K562 (cell line): ENCODE results near the gene BANK1. TPM values are rescaled to one million over a fixed set of nuclear protein-coding genes. Genes with fewer than 3 reads are reported as not detected.

Source experiments
- ATAC-seq: fragments of 200-7000 bp; cut with Tn5 transposase; 3 replicates; pipeline ENCODE4 v1.9.1; 2020; ENCODE audit warnings: moderate library complexity
- BruUV-seq: library from RNA; stranded (reverse); fragments of 400-500 nt; replicated peaks from 2 replicates; lab custom pipeline; 2021; lab: Mats Ljungman, UMichigan
- CTCF ChIA-PET: fragments of 300-600 bp; formaldehyde crosslinking; extraction: SDS; loops from one replicate; lab custom pipeline; 2021; ENCODE audit warnings: low intra/inter-chr PET ratio; lab: Yijun Ruan, JAX
- POLR2A ChIA-PET: fragments of 300-600, 350-650 bp; sonication (Branson Sonifier 250); formaldehyde crosslinking; extraction: SDS; loops from one replicate; lab custom pipeline; 2021; ENCODE audit warnings: antibody characterized with exemption, inconsistent platforms; lab: Yijun Ruan, JAX
- DNase-seq, 4 experiments: peaks; one replicate each; pipeline versions ENCODE4 v3.0.0 to v3.0.0-alpha.2; 2011 to 2018; ENCODE audit warnings: low spot score in 3 of 4, mixed read lengths in 3 of 4; ENCODE audit errors: extremely low read depth in 1 of 4
- FAIRE-seq: peaks from 2 replicates; lab custom pipeline; 2011; peaks lifted over from hg19 to GRCh38; lab: Jason Lieb, UNC
- H2AFZ ChIP-seq: 2 replicates; pipeline ENCODE4 v1.6.0; 2011; ENCODE audit warnings: low read depth, low read length, control low read depth, inconsistent platforms
- H3K27ac ChIP-seq: fragments of 200-600 bp; 3 replicates; pipeline ENCODE4 v1.8.0; 2011; ENCODE audit warnings: low read depth, mild to moderate bottlenecking, control low read depth, inconsistent platforms, low read length, moderate library complexity, mixed read lengths; ENCODE audit errors: extremely low read depth
- H3K27me3 ChIP-seq, 2 experiments: fragments of 300-600 bp in 1 of 2; 2 replicates in 1 of 2; 3 replicates in 1 of 2; pipeline versions ENCODE4 v1.6.0 to v1.8.0; 2011; ENCODE audit warnings: inconsistent platforms in 2 of 2, low read length in 2 of 2, mild to moderate bottlenecking in 1 of 2, mixed read lengths in 1 of 2, moderate library complexity in 1 of 2; ENCODE audit not compliant: control insufficient read depth in 2 of 2, insufficient read depth in 2 of 2
- H3K36me3 ChIP-seq: fragments of 300-600 bp; 3 replicates; pipeline ENCODE4 v1.8.0; 2011; ENCODE audit warnings: mild to moderate bottlenecking, low read length, inconsistent platforms; ENCODE audit not compliant: control insufficient read depth, insufficient read depth
- H3K4me1 ChIP-seq, 2 experiments: fragments of 200-600 bp in 1 of 2; replicated peaks in 1 of 2; 2 replicates in 1 of 2; 3 replicates in 1 of 2; pipeline versions ENCODE4 v1.5.1 to v1.8.0; 2011; ENCODE audit warnings: inconsistent platforms in 2 of 2, low read length in 2 of 2, mild to moderate bottlenecking in 1 of 2, mixed read lengths in 1 of 2, moderate library complexity in 1 of 2; ENCODE audit not compliant: control insufficient read depth in 2 of 2, insufficient read depth in 2 of 2
- H3K4me2 ChIP-seq: 2 replicates; pipeline ENCODE4 v1.6.1; 2011; ENCODE audit warnings: low read length, control low read depth, inconsistent platforms, mixed read lengths; ENCODE audit not compliant: insufficient read depth
- H3K4me3 ChIP-seq: fragments of 200-600 bp; sonication (generic), shearing (Covaris generic); 2 replicates; pipeline ENCODE4 v1.5.1; 2016; ENCODE audit warnings: control low read depth, inconsistent platforms
- H3K79me2 ChIP-seq: fragments of 200-600 bp; 3 replicates; pipeline ENCODE4 v1.8.0; 2011; ENCODE audit warnings: low read length, inconsistent platforms; ENCODE audit not compliant: control insufficient read depth, insufficient read depth
- H3K9ac ChIP-seq, 2 experiments: 2 replicates each; pipeline versions ENCODE4 v1.6.0 to v1.6.1; 2011; ENCODE audit warnings: low read depth in 2 of 2, low read length in 2 of 2, control low read depth in 1 of 2, inconsistent platforms in 1 of 2, mild to moderate bottlenecking in 1 of 2, mixed read lengths in 1 of 2; ENCODE audit not compliant: insufficient read depth in 1 of 2
- H3K9me1 ChIP-seq: one replicate; pipeline ENCODE4 v1.6.0; 2011; ENCODE audit warnings: inconsistent platforms, mild to moderate bottlenecking, low read length, moderate library complexity; ENCODE audit not compliant: control insufficient read depth, insufficient read depth
- H3K9me3 ChIP-seq: replicated peaks from 2 replicates; pipeline ENCODE4 v1.5.1; 2011; ENCODE audit warnings: low read depth, low read length, inconsistent platforms; ENCODE audit not compliant: control insufficient read depth, insufficient read depth
- H4K20me1 ChIP-seq: replicated peaks from 2 replicates; pipeline ENCODE4 v1.6.1; 2011; ENCODE audit warnings: low read length, inconsistent platforms, mixed read lengths; ENCODE audit not compliant: control insufficient read depth, insufficient read depth
- CCAR2 ChIP-seq: fragments of 200-400 bp; formaldehyde crosslinking; IDR thresholded peaks from 2 replicates; pipeline ENCODE4 v1.6.1; 2017; ENCODE audit warnings: mild to moderate bottlenecking, low read depth, low read length
- CREB5 ChIP-seq: fragments of 250-450 bp; sonication (Bioruptor Pico); IDR thresholded peaks from 2 replicates; pipeline ENCODE4 v1.5.0; 2020; ENCODE audit warnings: mild to moderate bottlenecking
- FUS ChIP-seq: fragments of 200-400 bp; formaldehyde crosslinking; optimal IDR thresholded peaks from 2 replicates; pipeline ENCODE3; 2017; ENCODE audit warnings: low read depth, low read length
- GATA2 ChIP-seq: sonication (generic); formaldehyde crosslinking; IDR thresholded peaks from 2 replicates; pipeline ENCODE4 v1.4.0; 2020; ENCODE audit warnings: mild to moderate bottlenecking, missing genetic modification reagents
- HCFC1 ChIP-seq: IDR thresholded peaks from 2 replicates; pipeline ENCODE4 v1.6.1; 2012; ENCODE audit warnings: low read depth, low read length, improper control_type of control experiment
- HNRNPK ChIP-seq: fragments of 200-400 bp; formaldehyde crosslinking; IDR thresholded peaks from one replicate; pipeline ENCODE4 v1.6.1; 2018; ENCODE audit warnings: mild to moderate bottlenecking, low read depth, low read length; ENCODE audit not compliant: poor library complexity, severe bottlenecking
- MYBL2 ChIP-seq, 2 experiments: fragments of 450-650 bp in 1 of 2; sonication (generic) in 1 of 2; formaldehyde crosslinking in 1 of 2; IDR thresholded peaks; 2 replicates each; pipeline versions ENCODE4 v1.6.1 to v1.8.1; 2017 to 2022; ENCODE audit warnings: borderline replicate concordance in 1 of 2, inconsistent platforms in 1 of 2, low read depth in 1 of 2, mild to moderate bottlenecking in 1 of 2, missing genetic modification reagents in 1 of 2, moderate library complexity in 1 of 2
- POLR2H ChIP-seq: IDR thresholded peaks from 2 replicates; pipeline ENCODE4 v1.6.1; 2016; ENCODE audit warnings: missing genetic modification characterization, low read depth, mild to moderate bottlenecking, control low read depth, missing compliant biosample characterization, moderate library complexity
- POLR3G ChIP-seq: IDR thresholded peaks from 2 replicates; pipeline ENCODE4 v1.6.1; 2011; ENCODE audit not compliant: insufficient read length, insufficient replicate concordance; ENCODE audit errors: extremely low read depth
- PTBP1 ChIP-seq: fragments of 200-400 bp; formaldehyde crosslinking; IDR thresholded peaks from 2 replicates; pipeline ENCODE4 v1.6.1; 2017; ENCODE audit warnings: low read depth, low read length
- RERE ChIP-seq: sonication (generic); formaldehyde crosslinking; IDR thresholded peaks from 2 replicates; pipeline ENCODE4 v1.8.0; 2023; ENCODE audit warnings: missing genetic modification reagents, mild to moderate bottlenecking, borderline replicate concordance
- RFX7 ChIP-seq: fragments of 250-450 bp; sonication (Bioruptor Pico); IDR thresholded peaks from 2 replicates; pipeline ENCODE4 v1.5.1; 2021; ENCODE audit warnings: mild to moderate bottlenecking
- ZNF695 ChIP-seq: fragments of 450-650 bp; formaldehyde crosslinking; IDR thresholded peaks from 2 replicates; pipeline ENCODE4 v1.4.0; 2020; ENCODE audit warnings: mild to moderate bottlenecking, moderate library complexity
- ZNF764 ChIP-seq: fragments of 250-450 bp; sonication (Bioruptor Pico); IDR thresholded peaks from 2 replicates; pipeline ENCODE4 v1.4.0; 2020; ENCODE audit warnings: low read depth, mild to moderate bottlenecking, moderate library complexity
- ZNF766 ChIP-seq: fragments of 200-800 bp; sonication (Bioruptor generic); conservative IDR thresholded peaks from 2 replicates; pipeline ENCODE4 v1.6.1; 2016; ENCODE audit warnings: missing genetic modification characterization, missing compliant biosample characterization
- WGBS: fragments of 100-300 bp; shearing (Covaris generic); methylation state at CpG from one replicate; pipeline ENCODE4 v1.1.6; 2016; ENCODE audit warnings: low coverage, mixed read lengths; ENCODE audit not compliant: insufficient coverage; ENCODE audit errors: missing lambda C conversion rate; 5-methylcytosine and 5-hydroxymethylcytosine counted together
- in situ Hi-C: fragments of 300-500 bp; cut with MboI; formaldehyde crosslinking; loops from 4 replicates; pipeline ENCODE4 v1.15.0; 2018; ENCODE audit warnings: inconsistent platforms, mixed read lengths
- intact Hi-C: fragments of 100-400 bp; cut with micrococcal nuclease; formaldehyde crosslinking; loops from 2 replicates; pipeline ENCODE4 v1.14.2; 2022
- polyA plus RNA-seq, 8 experiments: library from polyadenylated mRNA; depleted of rRNA in 4 of 8; stranded (reverse) in 5 of 8; unstranded in 3 of 8; fragments of >200 nt; fragmentation: Nextera tagmentation in 2 of 8; fragmentation: Illumina TruSeq in 1 of 8; extraction: Ambion mirVana in 2 of 8; extraction: Trizol in 1 of 8; gene quantifications; 2 replicates each; pipeline versions ENCODE4 v1.2.1 to v1.2.3, GENCODE V29; 2011 to 2014; ENCODE audit warnings: inconsistent platforms in 1 of 8, missing spikeins in 1 of 8
- total RNA-seq, 7 experiments: library from RNA; depleted of rRNA in 6 of 7; stranded (reverse); fragments of >200 nt in 6 of 7; fragmentation: Illumina TruSeq in 2 of 7; extraction: Trizol in 2 of 7; gene quantifications; 2 replicates each; pipeline versions ENCODE4 v1.2.1 to v1.2.3, GENCODE V29; 2011 to 2021; ENCODE audit warnings: low replicate concordance in 1 of 7

Gene BANK1
- total and polyA plus RNA-seq, 9 of the 15 experiments (the other 6 are each of a cell fraction or from before 2014, with no cell fraction given) = not detected

GRCh38 chr4:101933855-101934254 is 143.3 kb downstream of the BANK1 start:
- 4% methylated on average over 3 of the region's 3 CpGs for WGBS
- TF ChIP-seq CREB5 (no peak), HCFC1 (no peak), CCAR2 (no peak), ZNF764 (CRISPR knock-in tag) (no peak), RFX7 (CRISPR knock-in tag) (no peak), FUS (no peak), ZNF695 (no peak), PTBP1 (no peak), HNRNPK (no peak), GATA2 (CRISPR knock-in tag) (no peak), MYBL2 (IDR thresholded peaks at IDR 0.05; ENCODE audit: low read depth) (no peak), MYBL2 (CRISPR knock-in tag; IDR thresholded peaks at IDR 0.05; ENCODE audit: borderline replicate concordance) (no peak), POLR3G (no peak), POLR2H (tag) (no peak), ZNF766 (CRISPR knock-in tag) (no peak), RERE (CRISPR knock-in tag) (no peak)
- TF ChIP-seq, all 486 proteins: peak for 0
- Histone ChIP-seq H3K79me2 (no peaks in the 10 kb centered on the region), H4K20me1 (no peaks in the 10 kb centered on the region), H3K9me3 (no peaks in the 10 kb centered on the region; the same call in none of the 2 replicates), H3K4me1 (no peaks in the 10 kb centered on the region), H3K9me1 (no peaks in the 10 kb centered on the region), H3K4me3 (no peak overlapping the region), H2AFZ (no peak overlapping the region), H3K27me3 (no peaks in the 10 kb centered on the region), H3K27ac (no peak overlapping the region), H3K4me2 (no peak overlapping the region), H3K9ac (no peak overlapping the region), H3K36me3 (no peaks in the 10 kb centered on the region)
- DNase-seq = no peak
- CTCF ChIA-PET = no interaction called here
- BruUV-seq = no TSS peak
- FAIRE-seq = no peak
- intact Hi-C loops (no loop called here), in situ Hi-C loops (no loop called here)
- no peak for ATAC-seq
- POLR2A ChIA-PET = no interaction called here
